Measurements from ENCODE around the gene PLXNC1. TPM values are rescaled to one million over a fixed set of nuclear protein-coding genes. Genes with fewer than 3 reads are reported as not detected.

The PLXNC1 gene
- total RNA-seq, 2 experiments from 2014 or later: 40.6 to 44.3 TPM

- H3K9me3 Mint-ChIP-seq: no peaks in the 10 kb centered on the region
- peak overlapping the region; percentile 99 for H3K4me3 Mint-ChIP-seq
- no peak overlapping the region for H3K27ac Mint-ChIP-seq
- ATAC-seq (ENCODE audit: low read depth): no peak
- H3K36me3 Mint-ChIP-seq: peaks cover 32% of the 10 kb centered on the region
- POLR2A ChIA-PET: interaction anchor here (1.0 to 1.3 kb wide), 3 partner anchors 48 to 111 kb away, joined by 3 to 4 read pairs (median 4); no protein-coding TSS in a partner anchor
- DNase-seq: no peak
- H3K4me1 Mint-ChIP-seq: peaks cover 37% of the 10 kb centered on the region
- peaks cover 4% of the 10 kb centered on the region for H3K27me3 Mint-ChIP-seq
Observed at GRCh38 chr12:94151582-94151981, 3.2 kb downstream of the PLXNC1 start.

DNA sequence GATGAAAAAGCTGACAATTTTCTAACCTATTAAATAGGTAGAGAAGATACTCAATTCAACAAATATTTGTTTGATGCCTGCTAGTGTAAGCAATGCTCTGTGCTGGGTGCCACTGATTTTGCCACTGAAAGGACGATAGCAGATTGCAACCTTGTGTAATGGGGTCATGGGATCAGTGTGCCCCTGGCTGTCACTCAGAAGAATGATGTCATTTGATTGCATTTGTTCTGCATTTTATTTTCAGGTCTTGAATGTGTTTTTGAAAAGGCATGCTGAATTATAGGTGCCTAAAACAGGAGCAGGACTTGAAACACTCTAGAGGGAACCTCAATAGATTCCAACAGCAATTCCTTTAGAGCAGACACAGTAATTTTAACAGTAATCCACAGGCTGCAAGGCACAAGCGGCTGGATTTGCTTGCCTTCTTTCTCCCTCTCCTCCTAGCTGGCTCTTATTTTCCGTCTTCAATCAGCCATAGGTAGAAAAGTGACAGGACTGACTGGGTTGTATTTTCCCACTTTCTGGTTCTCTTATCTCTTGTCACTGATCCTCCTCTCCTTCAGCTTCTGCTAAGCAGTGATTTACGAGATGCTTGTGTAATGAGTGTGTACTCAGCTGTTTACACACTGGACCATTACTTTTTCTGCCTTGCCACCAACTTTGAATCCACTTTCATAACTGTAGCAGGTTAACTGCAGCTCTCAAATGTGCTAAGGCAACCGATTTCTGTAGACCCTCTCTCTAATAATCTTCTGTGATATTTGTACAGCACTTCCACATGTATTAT, 4.1 kb downstream of the PLXNC1 start:
- Mint-ChIP-seq H3K27ac (no peak overlapping the region), H3K36me3 (peaks cover 38% of the 10 kb centered on the region), H3K4me3 (peak overlapping the region; percentile 2), H3K4me1 (peaks cover 40% of the 10 kb centered on the region), H3K9me3 (no peaks in the 10 kb centered on the region), H3K27me3 (no peaks in the 10 kb centered on the region)
- no peak for DNase-seq
- no peak for ATAC-seq (ENCODE audit: low read depth)
- POLR2A ChIA-PET: interaction anchor here (0.8 to 1.0 kb wide), 2 partner anchors 17 to 53 kb away, joined by 3 to 4 read pairs; no protein-coding TSS in a partner anchor

DNA sequence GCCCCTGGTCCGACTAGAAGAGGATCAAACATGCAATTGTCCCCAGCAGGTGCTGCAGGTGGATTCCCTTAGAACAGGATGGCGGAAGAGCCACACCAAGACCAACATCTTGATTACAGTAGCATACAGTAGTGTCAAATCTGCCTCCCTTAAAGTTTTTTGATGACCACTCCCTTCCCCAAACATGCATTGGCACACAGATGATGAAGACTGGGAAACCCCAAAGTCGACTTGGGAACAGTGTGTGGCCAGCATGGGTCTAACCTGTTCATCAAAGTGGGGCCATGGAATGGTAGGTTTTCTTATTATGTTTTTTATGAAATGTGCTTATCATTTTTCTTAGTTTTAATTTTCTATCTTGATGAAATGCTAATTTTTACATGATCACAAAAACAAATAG, 8.8 kb downstream of the PLXNC1 start:
- peaks cover 34% of the 10 kb centered on the region for H3K4me1 Mint-ChIP-seq
- no peak overlapping the region for H3K27ac Mint-ChIP-seq
- ATAC-seq (ENCODE audit: low read depth): no peak
- POLR2A ChIA-PET: interaction anchor here (0.7 to 1.2 kb wide), 2 partner anchors 17 to 76 kb away, joined by 3 to 4 read pairs; no protein-coding TSS in a partner anchor
- H3K9me3 Mint-ChIP-seq: no peaks in the 10 kb centered on the region
- H3K4me3 Mint-ChIP-seq: no peak overlapping the region
- peaks cover 56% of the 10 kb centered on the region for H3K36me3 Mint-ChIP-seq
- no peak for DNase-seq
- H3K27me3 Mint-ChIP-seq: no peaks in the 10 kb centered on the region

DNA sequence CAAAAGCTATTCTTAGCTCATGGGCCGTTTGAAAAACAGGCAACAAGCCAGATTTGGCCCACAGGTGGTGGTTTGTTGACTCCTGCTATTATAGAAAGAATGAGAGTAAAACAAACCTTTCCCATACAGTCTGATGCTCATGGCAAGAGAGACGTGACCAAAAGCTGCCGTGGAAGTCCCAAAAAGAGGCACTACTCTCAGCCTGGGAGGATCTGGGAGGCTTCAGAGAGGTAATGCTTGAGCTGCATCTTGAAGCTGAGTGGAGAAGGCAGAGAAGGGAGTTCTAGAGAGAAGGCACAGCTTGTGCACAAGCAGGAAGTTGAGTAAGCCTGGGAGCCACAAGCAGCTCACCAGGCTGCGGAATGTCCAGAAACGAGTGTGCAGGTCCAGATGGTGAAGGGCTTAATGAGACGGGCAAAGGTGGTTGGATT, 9.6 kb downstream of the PLXNC1 start:
- DNase-seq: no peak
- Mint-ChIP-seq H3K9me3 (no peaks in the 10 kb centered on the region), H3K27ac (peak overlapping the region; percentile 8), H3K4me3 (no peak overlapping the region), H3K4me1 (peaks cover 27% of the 10 kb centered on the region), H3K27me3 (no peaks in the 10 kb centered on the region), H3K36me3 (peaks cover 57% of the 10 kb centered on the region)
- POLR2A ChIA-PET: interaction anchor here (1.2 kb wide), 1 partner anchor 16 kb away, joined by 4 read pairs; no protein-coding TSS in a partner anchor
- ATAC-seq (ENCODE audit: low read depth): no peak

DNA sequence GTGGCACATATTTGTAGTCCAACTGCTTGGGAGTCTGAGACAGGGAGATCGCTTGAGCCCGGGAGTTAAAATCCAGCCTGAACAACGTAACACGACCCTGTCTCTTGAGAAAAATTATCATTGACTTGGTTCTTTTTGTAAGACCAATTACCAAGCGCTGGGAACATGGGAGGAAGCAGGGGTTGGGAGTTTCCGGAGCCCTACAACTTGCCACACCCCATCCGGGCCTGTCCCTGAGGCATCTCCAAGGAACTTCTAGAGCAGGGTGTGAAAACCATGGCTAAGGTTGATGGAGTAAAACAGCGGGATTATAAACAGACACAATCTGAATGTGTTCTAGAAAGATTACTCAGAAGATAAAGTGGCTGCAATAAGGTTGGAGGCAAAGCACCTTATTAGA, 10.3 kb downstream of the PLXNC1 start:
- peaks cover 21% of the 10 kb centered on the region for H3K4me1 Mint-ChIP-seq
- DNase-seq: no peak
- H3K4me3 Mint-ChIP-seq: no peak overlapping the region
- POLR2A ChIA-PET: interaction anchor here (1.2 kb wide), 1 partner anchor 16 kb away, joined by 4 read pairs; no protein-coding TSS in a partner anchor
- ATAC-seq (ENCODE audit: low read depth): no peak
- peaks cover 51% of the 10 kb centered on the region for H3K36me3 Mint-ChIP-seq
- no peaks in the 10 kb centered on the region for H3K27me3 Mint-ChIP-seq
- no peak overlapping the region for H3K27ac Mint-ChIP-seq
- H3K9me3 Mint-ChIP-seq: no peaks in the 10 kb centered on the region

DNA sequence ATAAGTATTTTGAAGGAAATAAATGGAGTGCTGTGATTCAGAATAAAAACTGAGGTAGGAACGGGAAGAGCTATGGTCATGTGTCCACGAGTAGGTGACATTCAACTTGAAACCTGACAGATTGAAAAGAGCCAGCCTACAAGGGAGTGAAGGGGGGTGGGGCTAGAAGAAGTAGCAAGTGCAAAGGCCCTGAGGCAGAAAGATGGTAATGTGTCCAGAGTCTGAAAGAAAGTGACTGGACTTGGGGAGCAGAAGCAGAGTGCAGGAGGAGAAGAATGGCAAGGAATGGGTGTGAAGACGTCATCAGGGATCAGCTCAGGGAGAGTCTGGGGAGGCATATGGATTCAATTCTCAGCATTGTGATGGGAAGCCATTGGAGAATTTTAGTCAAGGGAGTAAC, 13.7 kb downstream of the PLXNC1 start:
- no peak overlapping the region for H3K4me3 Mint-ChIP-seq
- DNase-seq: no peak

GRCh38 chr12:94163850-94164249, 15.5 kb downstream of the PLXNC1 start:
- H3K9me3 Mint-ChIP-seq: no peaks in the 10 kb centered on the region
- ATAC-seq (ENCODE audit: low read depth) (no peak), DNase-seq (no peak)
- peaks cover 32% of the 10 kb centered on the region for H3K36me3 Mint-ChIP-seq
- H3K4me3 Mint-ChIP-seq: no peak overlapping the region
- H3K27me3 Mint-ChIP-seq: no peaks in the 10 kb centered on the region
- H3K27ac Mint-ChIP-seq: no peak overlapping the region
- POLR2A ChIA-PET: no interaction called here
- H3K4me1 Mint-ChIP-seq: peaks cover 11% of the 10 kb centered on the region

More for the DNA sequence above, 13.7 kb downstream of the PLXNC1 start:
- H3K36me3 Mint-ChIP-seq: peaks cover 34% of the 10 kb centered on the region
- ATAC-seq (ENCODE audit: low read depth): no peak
- no peaks in the 10 kb centered on the region for H3K9me3 Mint-ChIP-seq
- H3K27ac Mint-ChIP-seq: no peak overlapping the region
- H3K4me1 Mint-ChIP-seq: peaks cover 16% of the 10 kb centered on the region
- POLR2A ChIA-PET: no interaction called here
- H3K27me3 Mint-ChIP-seq: no peaks in the 10 kb centered on the region

- H3K4me1 Mint-ChIP-seq: peaks cover 16% of the 10 kb centered on the region
- DNase-seq (no peak), ATAC-seq (ENCODE audit: low read depth) (no peak)
- POLR2A ChIA-PET: no interaction called here
- peaks cover 34% of the 10 kb centered on the region for H3K36me3 Mint-ChIP-seq
- no peak overlapping the region for H3K27ac Mint-ChIP-seq
- no peaks in the 10 kb centered on the region for H3K9me3 Mint-ChIP-seq
- H3K4me3 Mint-ChIP-seq: no peak overlapping the region
- H3K27me3 Mint-ChIP-seq: no peaks in the 10 kb centered on the region
Observed at GRCh38 chr12:94165138-94165537, 16.8 kb downstream of the PLXNC1 start.

DNA sequence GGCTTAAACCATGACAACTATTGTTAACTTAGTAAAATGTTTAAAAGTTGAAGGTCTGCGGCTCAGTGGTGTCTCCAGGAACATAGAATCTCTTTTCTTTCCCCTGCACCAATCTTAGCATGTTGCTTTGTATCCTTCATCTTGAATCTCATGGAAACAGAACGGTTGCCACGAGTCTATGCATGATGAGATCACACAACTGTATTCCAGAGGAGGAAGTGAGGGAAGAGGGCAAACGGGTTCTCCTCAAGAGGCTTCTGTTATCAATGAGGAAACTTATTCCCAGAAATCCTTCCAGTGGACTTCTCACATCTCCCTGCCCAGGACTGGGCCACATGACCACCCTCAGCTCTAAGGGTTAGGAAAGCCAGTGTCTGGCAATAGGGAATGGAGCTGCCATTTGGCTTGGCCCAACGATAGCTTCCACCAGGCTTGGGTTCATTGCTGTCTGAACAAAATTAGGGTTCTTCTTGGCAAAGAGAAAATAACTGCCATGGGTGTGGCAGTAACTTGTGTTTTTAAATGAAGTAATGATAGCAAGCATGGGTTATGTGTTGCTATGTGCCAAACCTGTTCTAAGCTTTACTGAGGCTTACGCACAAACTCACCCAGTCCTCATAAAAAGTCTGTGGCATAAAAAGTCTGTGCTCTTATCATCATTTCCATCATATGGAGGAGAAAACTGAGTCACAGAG, 17.4 kb downstream of the PLXNC1 start:
- Mint-ChIP-seq H3K36me3 (peaks cover 37% of the 10 kb centered on the region), H3K27ac (no peak overlapping the region), H3K4me3 (no peak overlapping the region), H3K27me3 (no peaks in the 10 kb centered on the region), H3K4me1 (peaks cover 22% of the 10 kb centered on the region), H3K9me3 (no peaks in the 10 kb centered on the region)
- POLR2A ChIA-PET: no interaction called here
- DNase-seq (no peak), ATAC-seq (ENCODE audit: low read depth) (no peak)

DNA sequence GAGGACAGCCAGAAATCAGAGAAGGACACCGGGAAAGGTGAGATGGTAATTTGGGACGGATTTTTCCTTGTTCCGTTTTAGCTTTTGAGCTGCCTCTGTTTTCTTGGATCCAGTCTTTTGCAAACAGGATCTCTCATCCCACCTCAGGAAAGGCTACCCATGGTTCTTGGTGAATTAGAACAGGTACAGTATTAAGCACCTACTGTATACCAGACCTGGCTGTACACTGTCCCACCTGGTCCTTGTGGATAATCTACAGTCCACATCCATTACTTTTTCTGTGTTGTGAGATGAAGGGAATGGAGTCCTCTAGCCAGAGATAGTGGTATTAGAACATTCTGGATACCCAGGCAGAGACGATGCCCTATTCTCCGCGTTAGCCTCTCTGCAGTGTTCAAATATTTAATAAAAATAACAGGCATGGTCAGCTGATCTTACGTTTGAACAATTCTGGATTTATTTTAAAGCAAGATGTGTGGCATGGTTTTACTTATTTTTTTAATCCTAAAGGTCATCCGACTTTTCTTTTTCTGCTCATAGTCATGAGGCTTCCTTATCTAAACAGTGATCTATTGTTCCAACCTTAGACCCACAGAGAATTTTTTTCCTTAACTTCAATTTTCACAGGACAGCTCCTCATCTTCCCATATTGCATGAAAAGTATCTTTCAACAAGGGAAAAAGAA, 18.8 kb downstream of the PLXNC1 start:
- ATAC-seq (ENCODE audit: low read depth): no peak
- no peak for DNase-seq
- no peak overlapping the region for H3K4me3 Mint-ChIP-seq
- no peak overlapping the region for H3K27ac Mint-ChIP-seq
- H3K36me3 Mint-ChIP-seq: peaks cover 39% of the 10 kb centered on the region
- peaks cover 26% of the 10 kb centered on the region for H3K4me1 Mint-ChIP-seq
- H3K9me3 Mint-ChIP-seq: no peaks in the 10 kb centered on the region
- H3K27me3 Mint-ChIP-seq: no peaks in the 10 kb centered on the region
- POLR2A ChIA-PET: no interaction called here

DNA sequence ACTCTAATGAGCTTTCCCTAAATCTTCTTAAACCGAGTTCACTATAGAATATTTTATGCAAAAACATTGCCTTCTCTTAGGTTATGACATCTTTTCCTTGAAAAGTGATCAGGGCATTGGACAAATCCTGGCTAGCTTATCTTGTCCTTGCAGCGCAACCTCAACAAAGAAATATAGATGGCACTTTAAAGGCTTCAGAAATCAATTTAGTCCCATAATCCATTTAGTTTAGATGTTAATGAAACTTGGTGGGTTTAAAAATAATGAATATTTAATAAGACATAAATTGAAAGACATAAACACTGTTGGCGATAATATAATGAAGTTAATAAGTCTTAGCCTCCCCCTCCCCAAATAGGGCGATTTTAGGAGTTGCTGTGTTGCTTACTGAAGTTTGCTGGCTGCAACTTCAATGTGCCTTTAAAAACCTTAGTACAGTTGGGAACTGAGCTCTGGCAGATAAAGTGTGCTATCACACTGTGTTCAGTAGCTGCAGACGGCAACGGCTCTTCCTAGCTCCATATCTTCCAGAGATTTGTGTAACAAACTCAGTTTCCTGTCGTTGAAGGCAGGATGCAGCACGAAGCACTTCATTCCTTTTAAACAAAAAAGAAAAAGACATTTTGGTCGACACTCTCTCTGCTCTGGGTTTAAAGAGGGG, 19.5 kb downstream of the PLXNC1 start:
- peaks cover 36% of the 10 kb centered on the region for H3K36me3 Mint-ChIP-seq
- DNase-seq: no peak
- no peaks in the 10 kb centered on the region for H3K27me3 Mint-ChIP-seq
- H3K4me1 Mint-ChIP-seq: peaks cover 26% of the 10 kb centered on the region
- ATAC-seq (ENCODE audit: low read depth): no peak
- no peaks in the 10 kb centered on the region for H3K9me3 Mint-ChIP-seq
- H3K27ac Mint-ChIP-seq: peak overlapping the region; percentile 11
- POLR2A ChIA-PET: no interaction called here
- no peak overlapping the region for H3K4me3 Mint-ChIP-seq

DNA sequence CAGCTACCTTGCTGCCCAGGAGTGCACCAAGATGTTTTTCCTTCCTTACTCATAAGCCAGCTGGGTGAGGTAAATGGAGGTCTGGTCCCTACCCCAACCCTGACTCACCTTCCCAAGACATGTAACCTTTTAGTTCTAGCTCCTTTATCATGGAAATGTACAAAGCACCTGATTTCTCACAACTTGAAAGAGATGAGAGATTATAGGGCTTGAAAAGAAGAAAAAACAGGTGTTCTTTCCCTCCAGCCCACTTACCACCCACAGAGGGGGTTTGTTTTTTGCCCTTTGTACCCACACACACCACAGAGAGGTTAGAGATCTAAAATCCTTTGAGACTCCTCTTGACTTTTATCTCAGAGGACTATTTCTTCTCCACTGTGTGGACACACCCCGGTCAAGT, 21.1 kb downstream of the PLXNC1 start:
- no peak overlapping the region for H3K27ac Mint-ChIP-seq
- POLR2A ChIA-PET: interaction anchor here (0.5 kb wide), 1 partner anchor 37 kb away, joined by 3 read pairs; no protein-coding TSS in a partner anchor
- DNase-seq: no peak
- H3K4me1 Mint-ChIP-seq: peaks cover 38% of the 10 kb centered on the region
- H3K9me3 Mint-ChIP-seq: no peaks in the 10 kb centered on the region
- peaks cover 40% of the 10 kb centered on the region for H3K36me3 Mint-ChIP-seq
- H3K4me3 Mint-ChIP-seq: no peak overlapping the region
- no peak for ATAC-seq (ENCODE audit: low read depth)
- H3K27me3 Mint-ChIP-seq: no peaks in the 10 kb centered on the region

Measured in activated naive CD8-positive, alpha-beta T cell treated with anti-CD3 and anti-CD28 coated beads, Interleukin-2, amount 10 ng/mL, durations not matched to agents 7 days and 5 days (primary cell).